DMS79 treated with DMSO at 0.1 percent for 48 hours (cell line): Measurements from ENCODE around the gene FAH.

ENCODE experiments used
- DNase-seq: peaks from one replicate; lab custom pipeline; 2025; lab: John Stamatoyannopoulos, UW

The FAH gene

DNA sequence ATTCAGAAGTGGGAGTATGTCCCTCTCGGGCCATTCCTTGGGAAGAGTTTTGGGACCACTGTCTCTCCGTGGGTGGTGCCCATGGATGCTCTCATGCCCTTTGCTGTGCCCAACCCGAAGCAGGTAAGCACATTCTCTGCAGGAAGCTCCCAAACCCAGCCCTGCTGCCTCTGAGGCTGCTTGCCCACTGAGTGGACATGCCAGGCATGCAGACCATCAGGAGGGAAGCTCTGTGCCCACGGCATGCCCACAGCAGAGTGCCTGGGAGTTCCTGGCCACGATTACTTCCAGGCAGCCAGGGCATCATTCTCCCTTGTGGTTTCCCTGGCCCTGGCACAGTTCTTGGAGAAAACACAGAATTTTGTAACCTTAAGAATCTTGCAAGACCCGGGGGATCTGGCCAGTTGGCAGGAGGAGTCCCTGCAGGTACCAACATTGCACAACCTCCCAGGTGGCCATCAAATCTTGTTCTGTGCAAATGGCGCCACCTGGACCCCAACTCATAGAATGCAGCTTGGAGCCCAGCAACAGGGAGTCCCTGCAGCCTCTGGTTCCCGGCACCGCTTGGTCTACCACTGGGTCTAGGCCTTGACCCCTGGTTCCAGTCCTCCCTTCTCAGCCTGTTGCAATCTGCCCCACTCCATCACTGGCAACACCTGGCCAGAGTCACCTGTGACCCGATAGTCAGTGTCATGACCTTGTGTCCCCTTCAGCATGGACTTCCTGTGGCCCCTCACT is 20.4 kb downstream of the FAH start:
- peak; percentile 10 for DNase-seq

DNA sequence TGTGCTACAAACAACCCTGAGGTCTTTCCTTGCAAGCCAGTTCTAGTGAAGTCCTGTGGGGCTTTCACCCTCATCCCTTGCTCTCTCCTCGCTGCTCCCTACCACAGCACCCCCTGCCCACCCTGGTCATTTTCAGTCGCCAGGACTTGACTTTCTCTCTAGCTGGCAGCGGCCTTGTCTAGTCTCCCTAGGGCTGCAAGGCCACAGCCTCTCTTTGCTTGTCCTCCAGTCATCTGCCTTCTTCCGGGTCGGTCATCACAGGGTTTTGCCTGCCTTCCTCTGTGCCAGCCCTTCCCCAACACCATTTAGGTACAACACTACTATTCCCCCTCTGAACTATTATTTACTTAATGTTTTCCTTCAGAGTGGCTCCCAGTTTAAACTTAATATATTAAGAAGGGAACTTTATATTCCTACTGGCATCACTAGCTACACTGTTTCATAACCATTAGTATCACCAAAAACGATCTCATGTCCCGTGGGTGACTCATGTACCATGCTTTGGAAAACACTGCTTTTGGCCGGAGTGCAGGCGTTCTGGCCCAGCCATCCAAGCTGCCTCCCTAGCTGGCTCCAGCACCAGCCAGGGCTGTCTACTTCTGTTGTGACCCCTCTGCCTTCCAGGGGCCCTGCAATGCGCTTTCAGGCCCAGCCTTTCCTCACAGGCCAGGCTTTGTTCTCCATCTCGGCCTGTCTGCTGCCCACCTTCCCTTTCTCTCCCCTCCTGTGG is 21.4 kb downstream of the FAH start:
- no peak for DNase-seq

DNA sequence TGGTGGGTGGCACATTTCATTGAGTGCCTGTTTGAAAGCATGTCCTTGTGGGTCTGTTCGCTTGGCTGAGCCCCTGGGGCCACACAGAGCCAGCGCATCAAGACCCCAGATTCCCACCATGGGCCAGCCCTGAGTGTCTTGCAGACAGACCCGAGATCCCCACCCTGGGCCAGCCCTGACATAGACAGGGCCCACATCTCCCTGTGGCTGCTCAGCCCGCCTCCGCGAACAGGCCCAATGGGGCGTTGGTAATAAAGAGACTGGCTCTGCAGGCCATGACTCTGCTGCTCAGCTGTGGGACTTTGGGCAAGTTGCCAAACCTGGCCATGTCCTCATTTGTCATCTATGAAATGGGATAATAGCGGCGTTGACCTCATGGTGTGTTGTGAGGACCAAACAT is 22.6 kb downstream of the FAH start:
- DNase-seq = no peak

DNA sequence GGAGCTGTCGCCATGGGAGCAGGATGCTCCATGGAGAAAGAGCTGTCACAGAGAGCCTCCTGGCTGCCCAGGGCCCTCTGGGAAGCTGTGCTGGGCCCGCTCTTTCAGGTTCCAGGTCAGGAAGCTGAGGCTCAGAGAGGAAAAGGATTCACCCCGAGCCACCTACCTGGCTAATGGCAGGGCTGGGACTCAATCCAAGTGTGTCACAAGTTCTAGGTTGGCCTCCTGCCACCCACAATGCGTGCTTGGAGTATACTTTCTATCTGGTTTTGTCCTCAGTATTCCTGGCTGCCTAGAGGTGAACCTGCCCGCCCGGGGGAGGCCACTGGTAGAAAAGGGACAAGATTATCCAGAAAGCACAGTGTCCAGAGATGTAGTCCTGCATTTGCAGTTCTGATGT is 23.6 kb downstream of the FAH start:
- no peak for DNase-seq

DNA sequence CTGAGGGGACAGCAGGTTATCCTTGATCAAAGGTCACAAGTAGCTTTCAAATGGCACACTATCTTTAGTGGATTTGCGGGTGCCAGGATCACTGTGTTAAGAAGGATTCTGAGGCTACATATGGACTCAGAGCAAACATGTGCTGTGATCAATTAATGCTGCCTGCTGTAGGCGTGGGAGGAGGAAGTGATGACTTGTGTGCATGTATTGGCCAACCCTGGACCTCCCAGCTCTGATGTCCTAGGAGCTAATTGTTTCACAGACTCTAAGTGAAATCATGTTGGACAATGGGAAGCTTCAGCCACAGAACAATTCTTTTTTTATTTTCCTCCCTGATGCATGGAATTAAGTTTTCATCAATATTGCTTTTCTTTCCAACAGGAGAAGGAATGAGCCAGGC is 24.4 kb downstream of the FAH start:
- DNase-seq = no peak

DNA sequence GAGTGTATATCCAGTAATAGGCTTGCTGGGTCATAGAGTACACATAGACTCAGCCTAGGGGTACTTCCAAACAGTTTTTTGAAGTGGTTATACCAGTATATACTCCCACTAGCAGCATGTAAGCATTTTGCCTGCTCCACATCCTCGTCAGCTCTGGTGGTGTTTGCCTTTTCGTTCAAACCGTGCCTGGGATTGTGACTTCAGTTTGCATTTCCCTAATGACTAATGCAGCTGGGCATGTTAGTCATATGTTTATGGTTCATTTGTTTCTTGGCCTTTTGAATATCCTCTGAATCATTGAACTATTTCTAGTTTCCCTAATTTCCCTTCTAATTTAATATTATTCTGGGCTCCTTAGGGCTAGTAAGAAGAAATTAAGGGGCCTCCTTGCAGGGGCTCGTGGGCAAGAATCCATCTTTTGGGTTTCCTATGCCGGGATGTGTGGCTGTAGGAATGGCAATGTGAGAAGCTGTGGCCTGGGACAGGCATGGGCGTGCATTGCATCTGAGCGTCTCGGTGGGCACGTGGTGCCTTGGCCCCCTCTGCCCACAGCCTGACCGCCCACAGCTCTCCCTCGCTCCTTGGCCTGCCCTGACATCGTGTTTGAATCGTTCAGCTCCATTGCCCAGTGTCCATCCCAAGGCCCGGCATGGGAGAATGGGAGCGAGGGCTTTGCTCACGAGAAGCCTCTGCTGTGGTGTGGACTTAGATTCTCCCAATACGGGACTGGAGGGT is 26.4 kb downstream of the FAH start:
- no peak for DNase-seq

DNA sequence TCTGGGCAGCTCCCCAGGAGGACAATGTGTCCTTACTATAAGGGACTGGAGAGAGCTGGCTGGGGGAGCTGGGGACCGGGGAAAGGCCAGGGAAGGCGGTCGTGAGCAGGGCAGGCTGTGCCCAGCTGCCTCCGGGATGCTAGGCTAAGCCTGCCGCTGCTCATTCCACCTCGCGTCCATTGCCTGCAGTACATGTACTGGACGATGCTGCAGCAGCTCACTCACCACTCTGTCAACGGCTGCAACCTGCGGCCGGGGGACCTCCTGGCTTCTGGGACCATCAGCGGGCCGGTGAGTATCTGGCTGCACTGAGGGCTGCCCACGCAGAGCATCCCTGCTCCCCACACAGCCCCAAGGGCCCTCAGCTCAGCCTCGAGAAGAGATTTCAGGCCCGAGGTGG is 27.1 kb downstream of the FAH start:
- DNase-seq = no peak

DNA sequence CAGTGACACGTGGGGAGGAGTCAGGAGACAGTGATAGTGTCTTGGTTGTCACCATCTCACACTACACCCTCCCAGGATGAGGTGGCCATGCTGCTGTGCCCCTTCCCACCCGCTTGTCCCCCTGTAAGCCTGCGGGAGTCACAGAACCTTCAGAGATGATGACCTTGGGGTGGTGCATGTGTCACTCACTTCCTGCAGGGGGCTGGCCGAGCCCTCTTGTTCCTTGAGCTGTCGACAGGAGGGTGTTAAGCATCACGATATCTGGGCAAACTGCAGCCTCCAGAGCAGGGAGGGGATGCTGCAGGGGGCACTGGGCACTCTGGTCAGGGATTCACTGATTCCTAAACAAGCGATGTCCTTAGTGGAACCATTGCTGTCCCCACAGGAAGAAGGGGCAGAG is 27.7 kb downstream of the FAH start:
- no peak for DNase-seq

DNA sequence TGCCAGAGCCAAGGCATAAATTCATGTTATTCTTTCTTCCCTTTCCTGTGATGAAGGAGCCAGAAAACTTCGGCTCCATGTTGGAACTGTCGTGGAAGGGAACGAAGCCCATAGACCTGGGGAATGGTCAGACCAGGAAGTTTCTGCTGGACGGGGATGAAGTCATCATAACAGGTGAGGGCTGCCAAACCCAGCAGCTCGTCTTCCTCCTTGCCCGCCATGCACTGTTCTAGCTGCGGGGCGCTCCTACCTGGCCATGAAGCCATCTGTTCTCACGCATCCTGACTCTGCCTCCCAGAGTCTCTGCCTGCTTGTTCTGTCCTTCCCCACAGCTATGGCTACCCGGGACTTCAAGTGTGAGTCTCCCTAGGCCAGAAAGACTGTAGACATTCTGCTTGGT is 28.2 kb downstream of the FAH start:
- DNase-seq = no peak

DNA sequence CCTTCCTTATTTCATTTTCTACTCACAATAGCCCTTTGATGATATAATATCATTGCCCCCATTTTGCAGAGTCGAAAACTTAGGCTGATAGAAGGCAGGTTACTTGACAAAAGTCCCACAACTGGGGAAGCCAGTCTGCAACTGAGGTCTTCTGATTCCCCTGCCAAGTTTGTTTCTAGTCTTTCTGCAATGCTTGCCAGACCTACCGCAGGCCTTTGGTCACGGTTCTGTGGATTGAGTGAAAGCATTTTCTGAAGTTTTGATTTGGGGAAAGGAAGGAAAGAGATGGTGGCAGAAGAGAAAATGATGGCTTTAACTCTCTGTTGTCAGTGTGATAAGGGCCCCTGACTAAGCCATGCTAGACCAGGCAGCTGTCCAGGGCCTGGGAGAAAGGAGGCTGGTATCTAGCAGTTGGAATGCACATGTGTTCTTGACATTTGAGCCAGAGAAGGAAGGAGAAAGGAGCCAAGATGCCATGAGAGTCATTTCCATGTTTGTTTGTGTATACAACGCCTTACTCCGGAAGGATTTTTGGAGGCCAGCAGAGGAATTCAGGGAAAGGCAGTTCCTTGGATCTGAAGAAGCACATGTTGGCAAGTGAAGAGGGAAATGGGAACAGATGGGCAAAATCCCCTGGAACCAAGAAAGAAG is 29.9 kb downstream of the FAH start:
- DNase-seq = no peak

DNA sequence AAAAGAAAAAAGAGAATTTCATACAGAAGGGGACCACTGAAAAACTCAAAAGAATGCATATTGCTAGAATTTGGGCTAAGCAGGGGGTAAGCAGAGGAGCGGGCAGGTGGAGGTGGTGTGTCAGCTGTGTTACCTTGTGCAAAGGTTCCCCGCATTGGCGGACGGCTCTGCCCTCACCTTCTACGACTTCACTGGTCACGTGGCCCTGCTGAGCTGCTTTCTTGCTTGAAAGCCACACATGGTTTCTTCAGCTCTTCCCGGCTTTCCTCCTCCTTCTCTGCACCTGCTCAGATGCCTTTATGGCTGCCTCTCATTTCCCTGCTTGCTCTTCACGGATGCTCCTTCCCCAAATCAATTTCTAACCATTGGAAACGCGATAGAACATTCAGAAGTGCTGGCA is 30.5 kb downstream of the FAH start:
- DNase-seq = no peak

DNA sequence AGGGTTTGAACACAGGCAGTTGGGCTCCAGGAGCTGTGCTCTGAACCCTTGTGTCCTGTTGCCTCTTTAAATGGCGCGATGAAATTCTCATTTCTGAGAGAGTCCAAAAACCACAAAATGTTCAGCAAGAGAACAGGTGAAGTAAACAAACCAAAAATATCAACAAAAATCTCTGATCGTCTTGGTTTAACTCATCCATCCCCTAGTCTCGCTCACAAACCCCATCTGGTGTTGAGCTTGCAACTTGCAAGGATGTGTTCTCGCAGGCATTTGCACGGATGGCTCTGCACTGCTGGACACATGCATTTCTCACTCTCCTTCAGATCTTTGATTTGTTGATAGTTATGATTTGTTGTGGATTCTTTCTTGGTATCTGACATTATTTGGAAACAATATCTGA is 31.1 kb downstream of the FAH start:
- DNase-seq = no peak

DNA sequence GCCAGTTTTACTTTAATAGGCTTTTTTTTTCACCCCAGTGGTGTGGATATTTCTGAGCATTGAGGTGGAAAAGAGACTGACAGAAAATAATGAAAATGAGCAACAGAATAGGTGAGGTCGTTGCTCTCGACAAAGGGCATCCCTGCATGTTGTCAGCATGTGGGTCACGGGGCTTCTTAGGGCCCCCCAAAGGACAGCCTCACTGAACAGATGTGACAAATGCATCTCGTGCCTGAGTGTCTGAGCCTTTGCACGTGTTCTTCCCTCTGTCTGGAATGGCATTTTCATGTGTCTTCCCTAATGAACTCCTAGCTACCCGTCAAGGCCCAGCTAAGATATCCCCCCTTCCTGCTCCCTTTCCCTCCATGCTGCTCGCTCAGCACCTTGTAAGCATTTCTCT is 31.8 kb downstream of the FAH start:
- no peak for DNase-seq

DNA sequence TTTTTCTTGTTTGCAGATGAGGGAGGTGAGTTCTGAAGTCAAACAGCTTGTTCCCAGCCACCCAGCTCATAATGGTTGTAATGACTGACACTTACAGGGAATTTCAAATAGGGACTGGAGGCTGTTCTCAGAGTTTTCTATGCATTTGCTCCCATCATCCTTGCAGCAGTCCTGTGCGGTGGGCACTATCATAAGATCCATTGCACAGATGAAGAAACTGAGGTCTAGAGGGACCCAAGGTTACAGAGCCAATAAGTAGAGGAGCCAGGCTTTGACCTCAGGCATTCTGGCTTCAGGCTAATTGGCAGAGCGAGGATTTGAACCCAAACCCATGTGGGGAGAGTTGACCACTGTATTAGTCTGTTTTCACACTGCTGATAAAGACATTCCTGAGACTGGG is 32.4 kb downstream of the FAH start:
- no peak for DNase-seq

DNA sequence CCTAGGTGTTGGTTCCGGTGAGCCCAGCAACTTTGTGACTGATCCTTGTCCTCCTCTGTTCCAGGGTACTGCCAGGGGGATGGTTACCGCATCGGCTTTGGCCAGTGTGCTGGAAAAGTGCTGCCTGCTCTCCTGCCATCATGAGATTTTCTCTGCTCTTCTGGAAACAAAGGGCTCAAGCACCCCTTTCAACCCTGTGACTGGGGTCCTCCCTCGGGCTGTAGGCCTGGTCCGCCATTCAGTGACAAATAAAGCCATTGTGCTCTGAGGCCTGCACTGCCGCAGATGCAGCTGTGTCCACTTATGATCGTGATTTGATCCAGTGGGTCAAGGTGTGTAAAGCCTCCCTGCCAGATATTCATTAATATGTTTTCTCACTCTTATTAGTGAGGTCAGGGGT is 33.3 kb downstream of the FAH start:
- DNase-seq = no peak

DNA sequence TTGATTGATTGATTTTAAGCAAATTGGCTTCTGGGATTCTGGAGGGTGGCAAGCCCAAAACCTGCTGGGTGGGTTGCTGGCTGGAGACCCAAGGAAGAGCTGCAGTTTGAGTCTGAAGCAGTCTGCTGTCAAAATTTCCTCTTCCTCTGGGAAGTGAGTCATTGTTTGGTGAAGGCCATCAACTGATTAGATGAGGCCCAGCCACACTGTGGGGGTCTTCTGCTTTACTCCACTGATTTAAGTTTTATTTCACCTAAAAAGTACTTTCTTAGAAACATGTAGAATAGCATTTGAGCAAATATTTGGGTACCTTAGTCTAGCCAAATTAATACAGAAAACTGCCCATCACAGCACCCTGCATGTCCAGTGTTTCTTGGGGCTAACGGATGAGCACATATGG is 33.8 kb downstream of the FAH start:
- no peak for DNase-seq

DNA sequence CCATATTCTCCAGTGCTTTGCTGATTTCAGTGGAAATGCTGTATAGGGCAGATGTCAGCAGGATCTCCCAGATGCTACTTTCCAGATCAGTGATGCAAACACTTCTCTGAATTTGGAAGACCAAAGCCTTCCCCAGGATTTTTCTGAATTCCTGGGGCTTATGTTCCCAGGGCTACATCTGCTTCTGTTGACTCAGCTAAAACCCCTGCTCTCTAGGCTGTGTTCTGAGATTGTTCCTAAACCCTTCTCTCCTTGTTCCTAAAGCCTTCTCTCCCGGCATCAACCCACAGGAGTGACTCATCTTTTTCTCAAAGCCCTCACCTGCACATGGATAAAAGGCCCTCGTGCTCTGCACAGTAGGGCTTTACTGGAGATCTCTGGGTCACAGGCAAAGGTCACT is 35.5 kb downstream of the FAH start:
- DNase-seq = no peak

DNA sequence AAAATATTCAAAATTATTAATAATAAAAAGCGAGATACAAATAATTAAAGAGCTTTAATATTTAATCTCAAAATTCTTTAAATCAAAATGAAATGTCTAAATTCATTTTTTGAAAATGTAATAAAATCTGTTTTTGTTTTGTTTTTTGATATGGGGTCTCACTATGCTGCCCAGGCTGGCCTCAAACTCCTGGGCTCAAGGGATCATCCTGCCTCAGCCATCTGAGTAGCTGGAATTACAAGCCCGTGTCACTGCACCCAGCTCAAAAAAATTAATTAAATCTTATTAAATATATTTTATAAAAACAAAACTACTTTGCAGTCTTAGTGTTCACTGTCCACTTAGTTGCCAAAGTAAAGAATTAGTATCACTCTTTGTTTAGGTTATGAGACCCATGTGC is 38.4 kb downstream of the FAH start:
- DNase-seq = no peak

DNA sequence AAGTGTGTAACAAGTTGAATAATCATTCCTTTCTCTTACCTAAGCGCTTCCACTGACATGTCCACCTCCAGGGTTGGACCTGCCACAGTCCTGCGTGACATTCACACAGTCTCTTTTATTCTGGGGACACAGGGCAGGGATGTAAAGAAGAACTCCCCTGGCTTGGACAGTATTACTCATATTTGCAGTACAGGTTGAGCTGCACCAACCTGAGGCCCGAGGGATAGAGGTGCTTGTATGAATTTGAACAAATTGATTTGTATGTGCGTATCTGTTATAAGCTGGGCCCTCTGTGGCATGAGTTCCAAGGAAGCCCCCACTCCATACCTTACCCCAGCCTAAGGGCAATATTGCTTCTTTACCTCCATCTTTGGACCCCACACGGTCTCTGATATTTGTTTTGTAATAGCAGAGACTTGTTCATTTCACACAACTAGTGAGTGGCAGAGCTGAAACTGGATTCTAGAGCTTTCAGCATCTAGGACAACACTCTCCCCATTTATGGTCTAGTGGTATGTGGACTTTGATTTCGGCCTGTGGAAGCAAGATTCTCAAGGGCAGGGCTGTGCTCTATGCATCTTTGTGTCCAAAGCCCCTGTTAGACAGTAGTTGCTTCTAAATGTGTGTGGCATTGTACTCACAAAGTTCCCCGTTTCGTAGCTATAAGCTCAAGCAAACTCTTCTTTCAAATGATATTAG is 39.2 kb downstream of the FAH start:
- DNase-seq = no peak

DNA sequence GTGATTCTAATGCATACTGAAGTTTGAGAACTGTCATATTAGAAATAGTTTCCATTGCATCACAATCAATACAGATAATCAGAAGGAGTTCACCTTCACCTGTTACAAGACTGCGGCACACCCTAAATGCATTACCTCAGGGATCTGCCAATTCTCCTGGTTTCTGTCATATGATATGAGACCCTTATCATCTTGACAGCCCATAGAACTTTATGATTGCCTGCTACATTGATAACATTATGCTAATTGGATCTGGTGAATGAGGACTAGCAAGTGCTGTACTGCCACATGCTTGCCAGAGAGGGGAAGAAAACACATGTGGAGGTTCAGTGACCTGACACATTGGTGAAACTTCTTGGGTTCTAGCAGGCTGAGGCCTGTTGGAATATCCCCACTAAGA is 41.4 kb downstream of the FAH start:
- no peak for DNase-seq

DNA sequence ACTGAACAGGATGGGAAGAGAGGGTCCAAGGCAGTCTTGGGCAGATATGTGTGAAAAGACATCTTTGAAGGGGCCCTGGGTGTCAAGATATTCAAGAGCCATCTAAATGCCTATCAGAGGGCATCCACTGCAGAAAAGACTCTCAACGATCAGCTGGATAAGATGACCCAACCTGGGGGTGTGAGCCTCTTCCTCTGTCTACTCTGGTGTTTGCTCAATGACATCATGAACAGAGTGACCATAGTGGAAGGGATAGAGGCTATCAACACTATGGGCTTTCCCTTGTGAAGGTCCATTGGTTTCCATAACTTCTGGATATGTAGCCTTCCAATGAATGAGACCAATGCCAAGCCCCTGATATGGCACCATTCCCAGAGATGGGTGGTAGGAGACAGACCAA is 42.1 kb downstream of the FAH start:
- DNase-seq = no peak

DNA sequence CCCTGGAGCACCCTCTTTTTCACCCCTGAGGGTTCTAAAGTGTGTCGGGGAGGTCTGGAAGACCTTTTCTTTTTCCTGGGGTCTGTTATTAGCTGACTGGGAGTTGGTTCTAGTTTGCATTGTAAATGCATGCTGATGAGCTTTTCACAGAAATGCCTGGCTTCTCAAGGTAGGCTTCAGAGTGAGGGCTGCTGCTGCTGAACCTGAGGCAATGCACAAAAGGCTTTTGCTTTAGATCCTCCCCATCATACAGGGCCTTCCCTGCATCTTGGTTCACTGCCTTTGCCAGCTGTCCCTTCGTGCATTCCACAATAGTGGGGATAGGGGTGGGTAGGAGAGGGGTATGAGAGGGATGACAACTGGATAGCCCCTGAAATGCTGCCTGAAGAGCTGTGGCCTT is 46.6 kb downstream of the FAH start:
- DNase-seq = no peak
